Epithelial cell of prostate (primary cell): ENCODE measurements around the gene SLC44A4.
"Not testable (repeated sequence)": the region's sequence is repeated elsewhere in the genome, so short reads cannot be mapped to it uniquely, and the experiment has no call there.

Source experiments
- DNase-seq: peaks from one replicate; pipeline ENCODE4 v3.0.0-alpha.2; 2011; ENCODE audit warnings: low read depth, low spot score
- H3K27ac ChIP-seq: fragments of 450-650 bp; 2 replicates; pipeline ENCODE4 v1.5.1; 2017; ENCODE audit warnings: mild to moderate bottlenecking

SLC44A4 gene

DNA sequence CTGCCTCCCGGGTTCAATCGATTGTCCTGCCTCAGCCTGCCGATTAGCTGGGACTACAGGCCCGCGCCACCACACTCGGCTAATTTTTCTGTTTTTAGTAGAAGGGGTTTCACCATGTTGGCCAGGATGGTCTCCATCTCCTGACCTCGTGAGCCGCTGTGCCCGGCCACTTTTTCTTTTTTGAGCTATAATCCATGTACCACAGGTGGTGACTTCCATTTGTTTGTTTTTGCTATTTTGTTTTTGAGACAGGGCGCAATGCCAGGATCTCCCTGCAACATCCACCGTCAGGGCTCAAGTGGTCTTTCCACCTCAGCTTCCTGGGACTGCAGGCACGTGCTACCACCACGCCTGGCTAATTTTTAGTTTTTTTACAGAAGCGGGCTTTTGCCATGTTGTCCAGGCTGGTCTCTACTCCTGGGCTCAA lies 42.7 kb downstream of the SLC44A4 start:
- H3K27ac ChIP-seq, result peak overlapping the region; percentile 87
- no peak for DNase-seq

DNA sequence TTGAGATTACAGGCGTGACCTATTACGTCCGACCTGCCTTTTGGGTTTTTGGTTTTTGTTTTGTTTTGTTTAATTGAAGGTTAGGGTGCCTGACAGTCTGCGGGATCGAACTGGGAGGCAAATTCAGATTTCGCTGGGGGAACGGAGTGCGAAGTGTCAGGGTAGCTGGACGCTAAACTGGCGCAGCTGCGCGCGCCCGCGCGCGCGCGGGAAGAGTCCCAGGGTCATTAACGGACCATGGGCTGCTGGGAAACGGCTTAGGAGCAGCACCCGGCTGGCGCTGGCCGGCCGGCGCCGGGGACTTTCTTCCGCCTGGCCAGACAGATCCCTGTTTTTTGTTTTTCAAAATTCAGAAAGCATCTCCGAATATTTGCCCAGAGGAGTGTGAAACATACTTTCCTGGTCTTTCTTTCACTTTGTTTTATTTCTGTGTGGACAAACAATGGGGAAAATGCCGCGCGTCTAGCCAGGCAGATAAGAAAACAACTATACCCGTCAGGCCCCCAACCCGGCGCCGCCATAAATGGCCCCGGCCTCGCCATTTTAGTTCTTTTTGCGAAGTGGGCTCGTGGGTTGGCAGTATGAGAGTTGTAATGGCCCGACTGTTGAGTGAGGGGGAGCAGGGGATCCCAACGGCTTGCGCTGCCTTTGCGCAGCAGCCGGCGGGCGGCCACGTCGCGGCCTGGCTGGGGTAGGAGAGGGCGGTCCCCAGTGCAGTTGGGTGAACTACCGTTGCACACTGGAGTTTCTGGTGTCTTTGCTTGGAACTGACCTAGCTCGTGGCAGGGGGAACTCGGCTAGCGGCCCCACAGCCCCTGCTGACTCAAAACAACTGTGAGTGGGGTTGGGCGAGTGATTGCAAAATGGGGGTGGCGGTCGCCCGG lies 44.2 kb downstream of the SLC44A4 start:
- H3K27ac ChIP-seq, result peak overlapping the region; percentile 87
- no peak for DNase-seq

DNA sequence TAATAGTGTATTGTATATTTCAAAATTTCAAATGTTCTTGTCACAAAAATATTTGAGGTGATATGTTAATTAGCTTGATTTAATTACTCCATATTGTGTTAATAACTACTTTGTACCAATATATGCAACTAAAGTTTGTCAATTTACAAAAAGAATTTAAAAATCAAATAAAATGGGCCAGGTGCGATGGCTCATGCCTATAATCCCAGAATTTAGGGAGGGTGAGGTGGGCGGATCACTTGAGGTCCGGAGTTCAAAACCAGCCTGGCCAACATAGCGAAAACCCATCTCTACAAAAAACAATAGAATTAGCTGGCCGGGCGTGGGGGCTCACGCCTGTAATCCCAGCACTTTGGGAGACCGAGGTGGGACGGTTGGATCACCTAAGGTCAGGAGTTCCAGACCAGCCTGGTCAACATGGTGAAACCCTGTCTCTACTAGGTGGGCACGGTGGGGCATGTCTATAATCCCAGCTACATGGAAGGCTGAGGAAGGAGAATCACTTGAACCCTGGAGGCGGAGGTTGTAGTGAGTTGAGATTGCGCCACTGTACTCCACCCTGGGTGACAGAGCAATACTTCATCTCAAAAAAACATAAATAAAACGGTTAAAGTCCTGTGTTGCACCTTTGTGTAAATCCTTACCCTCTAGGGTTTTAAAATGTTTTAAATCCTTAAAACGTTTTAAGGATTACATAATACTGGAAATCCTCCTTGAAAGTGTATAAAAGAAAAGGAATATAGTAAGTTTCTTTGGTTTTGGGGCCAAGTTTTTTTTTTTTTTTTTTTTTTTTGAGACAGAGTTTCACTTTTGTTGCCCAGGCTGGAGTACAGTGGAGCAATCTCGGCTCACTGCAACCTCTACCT lies 47.2 kb downstream of the SLC44A4 start:
- H3K27ac ChIP-seq, result peak overlapping the region; percentile 69

DNA sequence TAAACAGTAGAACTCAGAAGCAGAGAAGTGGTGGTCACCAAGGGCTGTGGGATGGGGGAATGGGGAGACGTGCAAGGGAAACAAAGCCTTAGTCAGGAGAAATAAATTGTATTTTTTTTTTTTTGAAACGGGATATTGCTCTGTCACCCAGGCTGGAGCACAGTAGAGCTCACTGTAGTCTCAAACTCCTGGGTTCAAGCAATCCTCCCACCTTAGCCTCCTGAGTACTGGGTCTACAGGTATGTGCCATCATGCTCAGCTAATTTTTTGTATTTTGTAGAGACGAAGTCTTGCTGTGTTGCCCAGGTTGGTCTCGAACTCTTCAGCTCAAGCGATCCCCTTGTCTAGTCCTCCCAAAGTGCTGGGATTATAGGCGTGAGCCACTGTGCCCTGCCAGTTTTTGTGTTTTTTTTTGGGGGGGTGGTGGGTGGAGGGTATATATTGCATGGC lies 47.9 kb downstream of the SLC44A4 start:
- H3K27ac ChIP-seq, result peak overlapping the region; percentile 69

More for the DNA sequence above, 47.2 kb downstream of the SLC44A4 start:
- no peak for DNase-seq

DNA sequence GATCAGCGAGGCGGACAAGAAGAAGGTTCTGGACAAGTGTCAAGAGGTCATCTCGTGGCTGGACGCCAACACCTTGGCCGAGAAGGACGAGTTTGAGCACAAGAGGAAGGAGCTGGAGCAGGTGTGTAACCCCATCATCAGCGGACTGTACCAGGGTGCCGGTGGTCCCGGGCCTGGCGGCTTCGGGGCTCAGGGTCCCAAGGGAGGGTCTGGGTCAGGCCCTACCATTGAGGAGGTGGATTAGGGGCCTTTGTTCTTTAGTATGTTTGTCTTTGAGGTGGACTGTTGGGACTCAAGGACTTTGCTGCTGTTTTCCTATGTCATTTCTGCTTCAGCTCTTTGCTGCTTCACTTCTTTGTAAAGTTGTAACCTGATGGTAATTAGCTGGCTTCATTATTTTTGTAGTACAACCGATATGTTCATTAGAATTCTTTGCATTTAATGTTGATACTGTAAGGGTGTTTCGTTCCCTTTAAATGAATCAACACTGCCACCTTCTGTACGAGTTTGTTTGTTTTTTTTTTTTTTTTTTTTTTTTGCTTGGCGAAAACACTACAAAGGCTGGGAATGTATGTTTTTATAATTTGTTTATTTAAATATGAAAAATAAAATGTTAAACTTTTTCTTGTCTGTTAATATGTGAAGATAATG lies 49.0 kb downstream of the SLC44A4 start:
- DNase-seq, result no peak
- peak overlapping the region; percentile 69 for H3K27ac ChIP-seq

More for the DNA sequence above, 47.9 kb downstream of the SLC44A4 start:
- no peak for DNase-seq

DNA sequence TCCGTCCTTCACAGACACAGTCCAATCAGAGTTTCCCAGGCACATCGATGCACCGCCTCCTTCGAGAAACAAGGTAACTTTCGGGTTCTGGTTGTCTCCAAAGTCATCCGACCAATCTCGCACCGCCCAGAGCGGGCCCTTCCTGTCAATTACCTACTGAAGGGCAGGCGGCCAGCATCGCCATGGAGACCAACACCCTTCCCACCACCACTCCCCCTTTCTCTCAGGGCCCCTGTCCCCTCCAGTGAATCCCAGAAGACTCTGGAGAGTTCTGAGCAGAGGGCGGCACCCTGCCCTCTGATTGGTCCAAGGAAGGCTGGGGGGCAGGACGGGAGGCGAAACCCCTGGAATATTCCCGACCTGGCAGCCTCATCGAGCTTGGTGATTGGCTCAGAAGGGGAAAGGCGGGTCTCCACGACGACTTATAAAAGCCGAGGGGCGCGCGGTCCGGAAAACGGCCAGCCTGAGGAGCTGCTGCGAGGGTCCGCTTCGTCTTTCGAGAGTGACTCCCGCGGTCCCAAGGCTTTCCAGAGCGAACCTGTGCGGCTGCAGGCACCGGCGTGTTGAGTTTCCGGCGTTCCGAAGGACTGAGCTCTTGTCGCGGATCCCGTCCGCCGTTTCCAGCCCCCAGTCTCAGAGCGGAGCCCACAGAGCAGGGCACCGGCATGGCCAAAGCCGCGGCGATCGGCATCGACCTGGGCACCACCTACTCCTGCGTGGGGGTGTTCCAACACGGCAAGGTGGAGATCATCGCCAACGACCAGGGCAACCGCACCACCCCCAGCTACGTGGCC lies 51.3 kb downstream of the SLC44A4 start, which contains the start of gene HSPA1B:
Gene HSPA1B (plus strand): TSS at position 453 of the 794 bp plus-strand sequence. CDS start 213 bp downstream, at position 666.
- H3K27ac ChIP-seq, result peak within 1 kb of the TSS; percentile 96
- DNase-seq, result peak; percentile 99

DNA sequence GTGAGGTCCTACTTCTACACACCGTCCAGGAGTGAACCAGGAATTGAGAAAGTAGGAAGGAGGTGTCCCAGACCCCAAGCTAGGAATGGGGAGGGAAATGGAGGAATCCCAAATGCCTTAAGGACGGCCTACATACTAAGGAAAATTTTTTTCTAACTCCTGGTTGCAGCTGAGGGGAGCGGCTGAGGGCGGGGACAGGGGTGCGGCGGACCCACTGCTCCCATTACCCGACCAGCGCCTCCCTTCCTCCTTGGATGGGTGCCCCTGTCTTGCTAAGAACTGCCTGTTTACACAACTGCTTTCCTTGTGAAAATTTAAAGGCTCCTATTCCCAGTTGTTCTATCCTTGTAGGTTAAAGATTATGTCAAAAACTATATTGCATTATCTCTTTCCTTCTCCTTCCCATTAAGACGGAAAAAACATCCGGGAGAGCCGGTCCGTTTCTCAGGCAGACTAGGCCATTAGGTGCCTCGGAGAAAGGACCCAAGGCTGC lies 52.0 kb downstream of the SLC44A4 start:
- DNase-seq, result no peak
- H3K27ac ChIP-seq, result peak overlapping the region; percentile 96

DNA sequence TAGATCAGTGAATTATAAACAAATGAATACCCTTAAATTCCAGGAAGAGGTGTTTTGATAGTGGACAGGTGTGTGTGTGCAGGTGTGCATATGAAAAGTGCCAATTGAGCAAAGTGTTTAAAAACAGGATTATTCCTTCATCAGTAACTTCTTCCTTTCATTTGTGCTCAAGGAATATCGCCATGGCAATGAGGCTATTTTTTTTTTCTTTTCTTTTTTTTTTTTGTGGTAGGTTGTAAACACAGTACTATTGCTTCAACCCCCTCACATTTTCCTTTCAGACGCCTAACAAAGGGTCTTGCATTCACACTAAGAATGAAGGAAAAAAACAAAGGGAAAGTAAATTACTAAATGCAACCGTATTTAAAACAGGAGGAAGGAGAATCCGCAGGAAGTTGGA lies 53.2 kb downstream of the SLC44A4 start:
- peak overlapping the region; percentile 96 for H3K27ac ChIP-seq
- DNase-seq, result no peak

DNA sequence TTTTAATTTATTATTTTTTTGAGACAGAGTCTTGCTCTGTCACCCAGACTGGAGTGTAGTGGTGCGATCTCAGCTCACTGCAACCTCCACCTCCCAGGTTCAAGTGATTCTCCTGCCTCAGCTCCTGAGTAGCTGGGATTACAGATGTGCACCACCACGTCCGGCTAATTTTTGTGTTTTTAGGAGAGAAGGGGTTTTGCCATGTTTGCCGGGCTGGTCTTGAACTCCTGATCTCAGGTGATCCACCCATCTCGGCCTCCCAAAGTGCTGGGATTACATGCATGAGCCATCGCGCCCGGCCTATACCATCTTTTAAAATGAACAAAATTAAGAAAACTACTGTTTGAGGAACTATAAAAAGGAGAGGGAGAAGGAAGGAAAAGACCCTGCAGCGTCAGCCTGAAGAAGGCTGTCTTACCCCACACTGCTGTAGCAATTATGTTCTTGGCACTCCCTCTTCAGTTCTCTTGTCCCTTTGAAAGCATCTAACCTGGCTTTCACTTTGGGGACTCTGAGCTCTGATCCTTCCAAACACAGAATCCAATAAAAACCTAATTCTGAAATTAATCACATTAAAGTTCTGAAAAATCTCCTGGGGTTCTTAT lies 55.1 kb downstream of the SLC44A4 start:
- peak overlapping the region; percentile 96 for H3K27ac ChIP-seq
- not testable (repeated sequence) for DNase-seq

DNA sequence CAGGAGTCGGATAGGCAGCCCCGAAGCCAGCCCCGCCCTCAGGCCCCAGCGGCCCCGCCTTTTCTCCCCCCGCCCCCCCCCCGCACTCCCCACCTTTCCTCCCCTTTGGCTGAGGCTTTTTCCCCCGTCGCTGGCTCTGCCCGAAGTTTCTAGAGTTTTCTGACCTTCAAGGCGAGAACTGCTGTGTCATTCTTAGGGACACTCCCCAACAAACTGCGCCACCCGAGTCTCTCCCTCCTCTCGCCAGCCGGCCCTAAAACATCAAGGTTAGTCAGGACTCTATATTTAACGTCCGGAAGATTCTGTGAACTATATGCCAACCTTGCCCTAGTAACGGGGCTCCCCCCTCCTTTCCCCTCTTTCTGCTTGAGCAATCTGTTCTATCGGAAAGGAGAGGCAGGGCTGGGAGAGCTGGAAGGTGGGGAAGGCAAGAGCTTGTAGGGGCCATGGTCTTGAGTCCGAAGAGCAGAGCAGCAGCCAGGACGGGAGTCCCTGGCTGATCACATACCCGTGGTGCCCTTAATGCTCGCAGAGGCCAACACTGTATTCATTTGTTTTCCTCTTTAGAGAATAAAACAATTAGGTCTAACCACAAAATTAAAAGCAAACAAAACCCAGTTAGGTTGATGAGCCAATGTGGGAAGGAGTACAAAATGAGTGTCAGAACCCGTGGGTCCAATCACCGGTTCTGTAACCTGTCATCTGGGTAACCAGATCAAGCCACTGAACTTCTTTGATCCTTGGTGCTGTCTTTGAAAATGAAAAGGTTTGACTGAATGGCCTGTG lies 56.6 kb downstream of the SLC44A4 start:
- no peak for DNase-seq
- H3K27ac ChIP-seq, result peak overlapping the region; percentile 96

DNA sequence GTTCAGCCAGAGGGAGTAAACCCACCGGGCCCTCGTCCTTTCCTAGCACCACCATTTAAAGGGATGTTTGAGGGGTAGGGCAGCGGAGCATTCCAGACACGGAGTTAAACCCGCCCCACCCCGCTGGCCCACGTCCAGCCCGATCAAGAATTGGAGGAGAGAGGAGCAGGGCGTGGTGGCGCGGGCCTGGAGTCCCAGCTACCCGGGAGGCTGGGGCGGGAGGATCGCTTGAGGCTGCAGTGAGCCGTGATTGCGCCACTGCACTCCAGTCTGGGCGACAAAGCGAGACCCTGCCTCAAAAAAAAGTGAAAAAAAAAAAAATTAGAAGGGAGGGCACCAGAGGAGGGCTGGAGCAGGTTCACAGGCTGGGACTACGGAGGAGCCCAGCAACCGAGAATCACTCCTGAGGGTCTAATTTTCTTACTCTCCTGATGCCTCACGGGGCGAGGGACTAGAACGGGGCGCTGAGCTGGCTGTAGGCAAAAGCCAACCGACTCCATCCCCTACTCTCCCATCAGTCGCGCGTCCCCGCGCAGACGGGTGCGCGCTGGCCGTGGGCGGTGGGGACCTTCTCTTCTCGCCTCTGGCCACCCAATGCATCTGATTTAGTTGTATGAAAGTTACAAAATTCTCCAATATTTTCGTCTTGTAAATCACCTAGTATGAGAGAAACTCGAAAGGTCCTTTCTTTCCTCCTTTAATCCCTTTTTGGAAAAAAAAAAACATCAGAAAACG lies 57.3 kb downstream of the SLC44A4 start:
- peak overlapping the region; percentile 96 for H3K27ac ChIP-seq
- DNase-seq, result no peak

DNA sequence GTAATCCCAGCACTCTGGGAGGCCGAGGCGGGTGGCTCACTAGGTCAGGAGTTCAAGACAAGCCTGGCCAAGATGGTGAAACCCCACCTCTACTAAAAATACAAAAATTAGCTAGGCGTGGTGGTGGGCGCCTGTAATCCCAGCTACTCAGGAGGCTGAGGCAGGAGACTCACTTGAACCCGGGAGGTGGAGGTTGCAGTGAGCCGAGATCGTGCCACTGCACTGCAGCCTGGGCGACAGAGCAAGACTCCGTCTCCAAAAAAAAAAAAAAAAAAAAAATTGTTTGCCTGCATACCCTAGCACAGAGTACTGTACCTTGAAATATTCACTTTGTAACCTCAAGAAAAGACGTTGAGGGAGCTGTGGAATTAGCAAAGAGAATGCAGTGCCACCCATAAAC lies 58.4 kb downstream of the SLC44A4 start:
- H3K27ac ChIP-seq, DNase-seq: not testable (repeated sequence)

DNA sequence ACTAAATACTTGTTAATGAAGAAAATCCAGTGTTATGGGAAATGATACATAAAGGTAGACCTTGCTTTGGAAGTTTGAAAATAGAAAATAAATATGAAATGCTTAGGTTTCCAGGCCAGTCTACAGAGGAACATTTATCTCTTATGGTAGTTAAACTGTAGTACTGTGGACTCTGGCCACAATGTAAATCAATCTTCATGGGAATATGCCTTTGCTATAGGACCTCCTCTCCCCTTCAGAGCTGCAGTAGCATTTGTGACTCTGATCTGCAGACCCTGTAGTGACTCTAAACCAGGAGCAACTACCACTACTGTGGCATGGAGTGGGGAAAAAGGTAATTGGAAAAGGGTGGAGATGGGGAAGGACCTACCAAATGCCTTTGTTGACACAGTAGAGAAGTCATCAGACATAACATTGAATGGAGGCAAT lies 58.9 kb downstream of the SLC44A4 start:
- H3K27ac ChIP-seq, result no peak overlapping the region
- DNase-seq, result no peak

DNA sequence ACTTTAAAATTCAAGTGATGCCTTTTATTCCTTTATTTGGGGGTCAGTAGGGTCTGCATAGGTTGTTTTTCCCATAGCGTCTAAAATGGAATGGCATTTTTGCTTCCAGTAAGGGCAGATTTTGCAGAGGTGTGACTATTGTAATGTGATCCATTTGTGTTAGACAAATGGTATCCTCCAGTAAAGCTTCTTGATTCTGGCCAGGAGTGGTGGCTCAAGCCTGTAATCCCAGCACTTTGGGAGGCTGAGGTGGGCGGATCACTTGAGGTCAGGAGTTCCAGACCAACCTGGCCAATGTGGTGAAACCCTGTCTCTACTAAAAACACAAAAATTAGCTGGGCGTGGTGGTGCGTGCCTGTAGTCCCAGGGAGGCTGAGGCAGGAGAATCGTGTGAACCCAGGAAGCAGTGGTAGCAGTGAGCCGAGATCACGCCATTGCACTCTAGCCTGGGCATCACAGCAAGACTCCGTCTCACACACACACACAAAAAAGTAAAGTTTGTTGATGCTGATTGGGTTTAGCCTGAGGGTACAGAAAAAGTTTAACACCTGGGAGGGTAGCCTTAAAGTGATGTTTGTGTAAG lies 60.8 kb downstream of the SLC44A4 start:
- not testable (repeated sequence) for DNase-seq
- H3K27ac ChIP-seq, result peak overlapping the region; percentile 38

DNA sequence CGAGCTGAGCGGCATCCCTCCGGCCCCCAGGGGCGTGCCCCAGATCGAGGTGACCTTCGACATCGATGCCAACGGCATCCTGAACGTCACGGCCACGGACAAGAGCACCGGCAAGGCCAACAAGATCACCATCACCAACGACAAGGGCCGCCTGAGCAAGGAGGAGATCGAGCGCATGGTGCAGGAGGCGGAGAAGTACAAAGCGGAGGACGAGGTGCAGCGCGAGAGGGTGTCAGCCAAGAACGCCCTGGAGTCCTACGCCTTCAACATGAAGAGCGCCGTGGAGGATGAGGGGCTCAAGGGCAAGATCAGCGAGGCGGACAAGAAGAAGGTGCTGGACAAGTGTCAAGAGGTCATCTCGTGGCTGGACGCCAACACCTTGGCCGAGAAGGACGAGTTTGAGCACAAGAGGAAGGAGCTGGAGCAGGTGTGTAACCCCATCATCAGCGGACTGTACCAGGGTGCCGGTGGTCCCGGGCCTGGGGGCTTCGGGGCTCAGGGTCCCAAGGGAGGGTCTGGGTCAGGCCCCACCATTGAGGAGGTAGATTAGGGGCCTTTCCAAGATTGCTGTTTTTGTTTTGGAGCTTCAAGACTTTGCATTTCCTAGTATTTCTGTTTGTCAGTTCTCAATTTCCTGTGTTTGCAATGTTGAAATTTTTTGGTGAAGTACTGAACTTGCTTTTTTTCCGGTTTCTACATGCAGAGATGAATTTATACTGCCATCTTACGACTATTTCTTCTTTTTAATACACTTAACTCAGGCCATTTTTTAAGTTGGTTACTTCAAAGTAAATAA lies 61.5 kb downstream of the SLC44A4 start:
- not testable (repeated sequence) for DNase-seq

More for the DNA sequence above, 61.5 kb downstream of the SLC44A4 start:
- H3K27ac ChIP-seq, result peak overlapping the region; percentile 38
